Urothelium cell line (cell line): Measurements from ENCODE around the gene OSBPL3.

Experiments
- DNase-seq: peaks from one replicate; pipeline ENCODE4 v3.0.0; 2011; ENCODE audit warnings: low spot score, mixed read lengths
- FAIRE-seq: peaks from 2 replicates; lab custom pipeline; 2011; peaks lifted over from hg19 to GRCh38; lab: Jason Lieb, UNC

The OSBPL3 gene

GRCh38 chr7:24777806-24778205 is 202.2 kb downstream of the OSBPL3 start:
- DNase-seq (no peak), FAIRE-seq (no peak)

DNA sequence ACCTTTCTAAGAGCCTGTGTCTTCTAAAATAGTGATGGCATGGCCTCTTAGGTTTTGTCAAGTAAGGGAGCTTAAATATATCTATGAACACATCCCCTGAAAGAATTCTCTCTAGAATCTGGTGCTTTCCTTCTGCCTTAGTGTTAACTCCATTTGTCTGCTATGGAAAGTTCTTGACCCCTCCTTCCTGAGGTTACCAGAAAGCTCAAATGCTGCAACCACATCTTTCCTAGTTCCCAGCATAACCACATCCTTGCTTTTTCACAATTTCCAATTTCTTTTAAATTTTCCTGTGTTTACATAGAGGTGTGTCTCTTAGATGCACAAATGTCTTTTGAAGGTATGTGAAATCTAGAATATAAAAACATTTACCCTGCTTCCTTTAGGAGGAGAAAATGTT is 206.3 kb downstream of the OSBPL3 start:
- FAIRE-seq: no peak
- DNase-seq: no peak

DNA sequence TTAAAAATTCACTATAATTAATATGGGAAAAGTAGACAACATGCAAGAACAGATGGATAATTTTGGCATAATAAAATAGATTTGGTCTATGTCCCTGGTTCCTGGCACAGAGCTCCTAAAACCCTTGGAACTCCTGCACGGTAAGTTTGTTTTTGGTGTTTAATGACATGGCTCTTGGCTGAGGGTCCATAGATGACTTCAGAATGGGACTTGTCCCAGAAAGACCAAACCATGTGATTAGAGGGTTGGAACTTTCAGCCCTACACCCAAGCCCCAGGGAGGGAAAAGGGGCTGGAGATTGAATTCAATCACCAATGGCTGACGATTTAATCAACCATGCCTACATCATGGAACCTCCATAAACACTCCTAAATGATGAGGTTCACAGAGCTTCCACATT is 210.1 kb downstream of the OSBPL3 start:
- no peak for DNase-seq
- FAIRE-seq: no peak

DNA sequence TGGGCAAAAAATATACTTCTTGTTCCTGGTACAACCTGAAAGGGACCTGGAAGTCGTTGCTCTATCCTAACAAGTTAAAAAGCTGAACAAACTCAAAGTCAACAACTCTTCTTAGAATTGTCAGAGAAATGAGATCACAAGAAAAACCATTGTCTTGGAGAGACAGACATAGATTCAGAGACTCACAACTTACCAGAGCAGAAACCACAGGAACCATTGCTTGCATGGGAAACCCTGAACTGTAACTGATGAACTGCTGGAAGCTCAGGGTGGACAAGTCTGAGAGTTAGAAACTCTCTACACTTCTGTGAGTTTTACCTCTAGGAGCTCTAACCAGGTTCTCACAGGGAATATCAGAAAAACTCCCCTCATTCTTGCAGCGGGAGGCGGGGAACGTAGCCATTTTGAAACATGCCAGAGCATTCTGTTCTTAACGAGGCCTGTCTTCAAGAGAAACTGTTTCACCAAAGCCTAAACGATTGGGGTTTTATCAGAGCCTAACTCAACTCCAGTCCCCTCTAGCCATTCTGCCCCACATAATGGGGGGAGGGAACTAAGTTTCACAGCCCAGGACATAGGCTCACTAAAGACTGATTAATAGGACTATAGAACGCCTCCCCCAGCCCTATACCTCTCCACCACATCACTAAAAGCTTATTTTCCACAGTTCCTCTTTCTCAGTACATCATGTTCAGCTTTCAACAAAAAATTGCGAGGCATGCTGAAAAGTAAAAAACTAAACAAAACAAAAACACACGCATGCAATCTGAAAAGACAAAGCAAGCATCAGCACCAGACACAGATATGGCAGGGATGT is 210.8 kb downstream of the OSBPL3 start:
- FAIRE-seq (no peak), DNase-seq (no peak)

DNA sequence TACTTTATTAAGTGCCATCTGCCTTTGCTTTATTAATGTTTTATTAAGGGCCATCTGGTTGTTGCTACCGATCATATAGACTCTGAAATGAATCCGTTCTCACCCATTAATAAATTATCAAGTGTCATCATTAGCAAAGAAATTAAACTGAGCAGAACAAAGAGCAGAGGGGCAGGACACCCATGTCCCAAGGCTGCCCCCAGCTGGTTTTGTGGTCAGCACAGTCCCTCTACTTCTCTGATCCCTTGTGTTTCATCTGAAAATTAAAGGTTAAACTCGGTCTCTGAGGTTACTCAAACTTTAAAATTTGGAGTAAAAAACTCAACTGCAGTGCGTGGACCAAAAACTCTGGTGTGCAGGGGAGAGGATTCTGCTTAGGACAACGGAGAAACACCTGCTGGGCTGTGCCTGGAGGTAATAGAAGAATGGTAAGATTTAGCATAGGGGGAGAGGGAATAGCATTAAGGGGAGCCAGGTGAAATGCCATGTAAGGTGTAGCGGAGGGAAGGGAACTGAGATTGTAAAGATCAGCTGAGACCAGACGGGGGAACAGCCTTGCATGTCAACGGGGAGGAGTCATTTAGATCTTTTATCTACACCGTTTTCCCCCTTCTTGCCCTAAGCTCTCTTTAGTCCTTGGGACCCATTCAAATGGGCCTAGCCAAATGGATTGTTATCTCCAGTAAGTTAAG is 212.0 kb downstream of the OSBPL3 start:
- FAIRE-seq: no peak
- no peak for DNase-seq

DNA sequence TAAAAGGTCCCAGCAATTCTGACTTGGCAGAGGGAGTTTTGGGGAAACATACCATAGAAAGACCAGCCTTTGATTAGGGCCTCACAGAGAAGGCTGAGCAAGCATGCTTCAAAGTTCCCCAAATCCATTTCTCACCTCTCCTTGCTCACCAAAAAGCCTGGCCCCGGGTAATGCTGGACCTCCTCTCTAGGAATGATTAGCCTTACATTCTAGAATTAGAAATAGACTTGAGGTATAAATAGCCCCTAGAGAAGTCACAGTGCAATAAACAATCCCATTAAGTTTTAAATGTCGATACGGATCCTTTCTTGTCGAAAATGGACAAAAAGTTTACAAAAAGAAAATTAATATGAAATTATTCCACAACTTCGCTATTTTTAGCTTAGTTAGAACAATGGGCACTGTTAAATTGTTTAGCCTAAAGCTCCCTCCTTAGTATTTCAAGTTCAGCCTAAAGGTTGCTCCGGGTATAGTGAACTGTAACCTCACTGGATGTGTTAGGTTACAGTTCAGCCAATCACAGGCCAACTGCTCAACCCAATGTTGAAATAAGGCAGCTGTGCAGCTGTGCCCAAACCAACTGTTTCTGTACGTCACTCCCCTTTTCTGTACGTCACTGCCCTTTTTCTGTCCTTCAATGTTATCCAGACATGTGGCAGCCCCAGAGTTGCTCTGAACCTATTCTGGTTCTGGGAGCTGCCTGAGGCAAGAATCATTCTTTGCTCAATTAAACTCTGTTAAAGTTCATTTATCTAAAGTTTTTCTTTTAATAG is 214.8 kb downstream of the OSBPL3 start:
- FAIRE-seq: no peak

DNA sequence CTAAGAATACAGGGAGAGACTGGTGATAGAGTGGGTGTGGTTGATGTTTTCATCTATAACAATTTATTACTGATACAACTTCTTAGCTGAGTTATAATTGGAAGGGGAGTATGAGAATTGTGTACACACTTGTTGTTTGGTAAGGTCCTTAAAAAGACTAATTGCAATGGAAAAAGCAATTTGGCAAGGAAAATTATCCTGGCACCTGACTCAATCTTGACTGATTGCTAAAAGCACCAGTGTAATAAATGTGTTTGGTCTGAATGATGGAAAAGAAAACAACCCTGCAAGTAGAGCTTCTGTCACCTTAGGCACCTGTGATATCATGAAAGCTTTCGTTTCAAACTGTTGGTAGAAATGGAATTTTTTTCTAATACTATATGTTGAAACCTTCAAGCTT is 216.0 kb downstream of the OSBPL3 start:
- FAIRE-seq (no peak), DNase-seq (no peak)

More for the DNA sequence above, 214.8 kb downstream of the OSBPL3 start:
- DNase-seq: no peak

GRCh38 chr7:24763303-24763901 is 216.6 kb downstream of the OSBPL3 start:
- DNase-seq: no peak
- FAIRE-seq: no peak

- FAIRE-seq (no peak), DNase-seq (no peak)
Measured at GRCh38 chr7:24762771-24763170, 217.2 kb downstream of the OSBPL3 start.

GRCh38 chr7:24760968-24761367 is 219.0 kb downstream of the OSBPL3 start:
- FAIRE-seq (no peak), DNase-seq (no peak)

- FAIRE-seq (no peak), DNase-seq (peak; percentile 89)
Measured at GRCh38 chr7:24757353-24758275, 222.4 kb downstream of the OSBPL3 start, which contains the start of gene GSDME. TSS of gene GSDME (minus strand) at chr7:24757464. CDS start at chr7:24749774, 7,690 bp downstream.

GRCh38 chr7:24756545-24757352 is 223.2 kb downstream of the OSBPL3 start:
- peak; percentile 79 for DNase-seq
- peak; percentile 80 for FAIRE-seq

- FAIRE-seq: no peak
- DNase-seq: peak; percentile 50
Measured at GRCh38 chr7:24755541-24756407, 224.2 kb downstream of the OSBPL3 start.

GRCh38 chr7:24754906-24755506 is 225.0 kb downstream of the OSBPL3 start:
- DNase-seq (no peak), FAIRE-seq (no peak)

- FAIRE-seq (no peak), DNase-seq (no peak)
Measured at GRCh38 chr7:24752073-24752800, 227.7 kb downstream of the OSBPL3 start.

- DNase-seq (no peak), FAIRE-seq (no peak)
Measured at GRCh38 chr7:24751484-24751883, 228.5 kb downstream of the OSBPL3 start.

GRCh38 chr7:24750441-24751055 is 229.4 kb downstream of the OSBPL3 start:
- FAIRE-seq (no peak), DNase-seq (no peak)
